ENCODE measurements around the gene C1orf116.

Gene C1orf116

DNA sequence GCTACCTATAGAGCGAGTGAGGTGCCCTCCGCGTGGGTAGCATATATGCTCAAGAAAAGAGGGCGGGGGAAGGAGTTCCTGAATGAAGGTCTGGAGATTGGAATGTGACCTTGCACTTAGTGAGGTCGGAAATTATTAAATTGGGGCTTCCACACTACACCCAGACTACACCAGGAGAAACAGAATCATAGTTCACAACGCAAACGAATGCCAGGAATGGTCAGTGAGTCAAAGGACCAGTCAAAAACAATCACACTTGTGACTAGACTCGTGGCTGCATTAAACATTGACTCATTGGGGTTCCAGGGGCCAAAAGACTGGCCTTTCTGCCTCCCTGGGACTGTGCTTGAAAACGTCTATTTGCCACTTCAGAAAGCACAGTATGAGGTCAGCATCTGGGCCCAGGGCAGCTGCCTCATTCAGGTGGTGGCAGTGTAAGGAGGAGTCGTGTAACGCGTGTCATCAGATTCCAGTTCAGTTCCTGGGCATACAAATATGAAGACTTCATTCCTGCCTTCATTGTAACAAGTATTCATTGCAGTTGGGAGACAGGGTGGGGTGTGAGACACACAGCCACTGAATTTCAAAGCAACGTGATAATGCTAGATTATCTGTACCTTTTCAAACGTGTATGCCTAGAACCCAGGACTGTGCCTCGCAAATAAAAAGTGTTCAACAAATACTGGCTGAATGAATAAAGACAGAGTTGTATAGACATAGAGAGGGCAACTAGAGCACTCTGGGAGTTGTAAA is 18.8 kb upstream of the C1orf116 start, which contains the start of gene YOD1:
Gene YOD1 (minus strand): TSS at position 18 of the 753 bp plus-strand sequence. CDS start 178 bp downstream, outside the sequence.
- H3K27ac ChIP-seq (replicated peaks), result peak within 1 kb of the TSS; percentile 79
- no peaks in the 10 kb centered on the region for H3K27me3 ChIP-seq (ENCODE audit: insufficient read depth, poor library complexity, severe bottlenecking)
- H3K4me3 ChIP-seq (replicated peaks; ENCODE audit: insufficient read depth, low read length), result peak within 1 kb of the TSS; percentile 96
- TF ChIP-seq REST (IDR thresholded peaks at IDR 0.05; ENCODE audit: insufficient replicate concordance, low read depth), result no peak
- TF ChIP-seq GABPA (IDR thresholded peaks at IDR 0.05; ENCODE audit: low read depth), result no peak
- TF ChIP-seq, protein P1, sequence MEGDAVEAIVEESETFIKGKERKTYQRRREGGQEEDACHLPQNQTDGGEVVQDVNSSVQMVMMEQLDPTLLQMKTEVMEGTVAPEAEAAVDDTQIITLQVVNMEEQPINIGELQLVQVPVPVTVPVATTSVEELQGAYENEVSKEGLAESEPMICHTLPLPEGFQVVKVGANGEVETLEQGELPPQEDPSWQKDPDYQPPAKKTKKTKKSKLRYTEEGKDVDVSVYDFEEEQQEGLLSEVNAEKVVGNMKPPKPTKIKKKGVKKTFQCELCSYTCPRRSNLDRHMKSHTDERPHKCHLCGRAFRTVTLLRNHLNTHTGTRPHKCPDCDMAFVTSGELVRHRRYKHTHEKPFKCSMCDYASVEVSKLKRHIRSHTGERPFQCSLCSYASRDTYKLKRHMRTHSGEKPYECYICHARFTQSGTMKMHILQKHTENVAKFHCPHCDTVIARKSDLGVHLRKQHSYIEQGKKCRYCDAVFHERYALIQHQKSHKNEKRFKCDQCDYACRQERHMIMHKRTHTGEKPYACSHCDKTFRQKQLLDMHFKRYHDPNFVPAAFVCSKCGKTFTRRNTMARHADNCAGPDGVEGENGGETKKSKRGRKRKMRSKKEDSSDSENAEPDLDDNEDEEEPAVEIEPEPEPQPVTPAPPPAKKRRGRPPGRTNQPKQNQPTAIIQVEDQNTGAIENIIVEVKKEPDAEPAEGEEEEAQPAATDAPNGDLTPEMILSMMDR (IDR thresholded peaks at IDR 0.05; ENCODE audit: insufficient read depth, low read length), result no peak
- no peak for TF ChIP-seq SPI1 (IDR thresholded peaks at IDR 0.05; ENCODE audit: borderline replicate concordance, low read depth)
- no peak for TF ChIP-seq POLR2AphosphoS5 (IDR thresholded peaks at IDR 0.05; ENCODE audit: low read depth)
- no peak for DNase-seq (ENCODE audit: low read depth in 1 of 2, low spot score in 1 of 2)

GRCh38 chr1:207050480-207051190 is 18.1 kb upstream of the C1orf116 start:
- DNase-seq (ENCODE audit: low read depth in 1 of 2, low spot score in 1 of 2), result peak; percentile 78 to 90
- H3K4me3 ChIP-seq (replicated peaks; ENCODE audit: insufficient read depth, low read length), result peak overlapping the region; percentile 96
- peak overlapping the region; percentile 79 for H3K27ac ChIP-seq (replicated peaks)
- TF ChIP-seq, protein P1 (IDR thresholded peaks at IDR 0.05; ENCODE audit: insufficient read depth, low read length), result no peak
- TF ChIP-seq REST (IDR thresholded peaks at IDR 0.05; ENCODE audit: insufficient replicate concordance, low read depth) (peak; percentile 16), POLR2AphosphoS5 (IDR thresholded peaks at IDR 0.05; ENCODE audit: low read depth) (peak; percentile 33; the same call in 1 of the 2 replicates)
- no peaks in the 10 kb centered on the region for H3K27me3 ChIP-seq (ENCODE audit: insufficient read depth, poor library complexity, severe bottlenecking)

DNA sequence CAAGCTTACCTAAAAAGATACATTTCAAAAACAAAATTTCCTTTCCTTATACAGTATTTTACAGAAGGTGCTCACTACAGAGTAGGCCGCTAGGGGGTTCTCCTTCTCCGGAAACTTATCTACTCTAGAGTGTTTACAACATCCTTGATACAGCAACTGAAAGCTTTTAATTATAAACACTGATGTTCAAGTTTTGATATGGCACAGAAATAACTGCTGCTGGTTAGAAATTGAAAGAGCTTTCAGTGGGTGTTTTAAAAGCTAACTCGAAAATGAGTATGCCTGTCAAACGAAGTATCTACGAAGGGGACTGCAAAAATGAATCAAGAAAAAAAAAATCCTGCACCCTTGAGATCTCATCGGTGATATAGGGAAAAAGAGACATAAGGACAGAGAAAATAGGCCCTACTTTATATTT is 17.4 kb upstream of the C1orf116 start:
- peak; percentile 28 to 62 for DNase-seq (ENCODE audit: low read depth in 1 of 2, low spot score in 1 of 2)
- Histone ChIP-seq H3K27ac (replicated peaks) (peak overlapping the region; percentile 79), H3K27me3 (ENCODE audit: insufficient read depth, poor library complexity, severe bottlenecking) (no peaks in the 10 kb centered on the region), H3K4me3 (replicated peaks; ENCODE audit: insufficient read depth, low read length) (peak overlapping the region; percentile 96)
- TF ChIP-seq, protein P1 (IDR thresholded peaks at IDR 0.05; ENCODE audit: insufficient read depth, low read length), result peak; percentile 31
- no peak for TF ChIP-seq GABPA (IDR thresholded peaks at IDR 0.05; ENCODE audit: low read depth)
